Measurements from ENCODE around the gene KLHL41. TPM values are rescaled to one million over a fixed set of nuclear protein-coding genes. Genes with fewer than 3 reads are reported as not detected.

KLHL41 gene
- total and polyA plus RNA-seq, 2 of the 13 experiments (the other 11 are each of a cell fraction or from before 2014, with no cell fraction given) = 0.07 to 0.31 TPM

DNA sequence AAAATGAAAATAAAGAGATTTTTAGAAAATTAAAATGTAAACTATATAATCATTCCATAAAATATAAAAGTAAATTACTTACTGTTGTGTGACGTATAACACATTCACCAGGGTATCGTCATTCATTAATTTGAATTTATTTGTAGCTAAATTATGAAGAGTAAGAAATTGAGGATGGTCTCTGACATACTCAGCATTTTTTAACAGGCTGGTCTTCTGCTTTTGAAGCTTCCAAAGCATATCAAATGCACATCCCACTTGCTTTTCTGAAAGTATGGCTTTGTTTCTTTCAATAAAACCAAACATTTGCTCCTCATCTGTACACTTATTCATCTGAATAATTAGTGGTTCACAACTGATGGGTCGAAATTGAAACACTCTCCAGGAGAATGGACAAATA is 62.1 kb downstream of the KLHL41 start:
- DNase-seq (ENCODE audit: low spot score) (no peak), ATAC-seq (no peak), FAIRE-seq (no peak)
- H3K79me2 ChIP-seq (ENCODE audit: insufficient read depth, low read length) = peaks cover 24% of the 10 kb centered on the region
- H3K4me1 ChIP-seq (ENCODE audit: insufficient read depth, low read length) = peaks cover 21% of the 10 kb centered on the region
- CTCF ChIA-PET (ENCODE audit: low intra/inter-chr PET ratio, low total read pairs) = no interaction called here
- no TSS peak for BruUV-seq (replicated peaks)
- H3K9ac ChIP-seq (ENCODE audit: insufficient read depth, low read depth, low read length) = no peak overlapping the region
- POLR2A ChIA-PET = interaction anchor here (3.5 kb wide), 1 partner anchor 13 kb away, joined by 21 read pairs; the partner anchor contains the start of gene PPIG
- no peak overlapping the region for H2AFZ ChIP-seq (ENCODE audit: low read length)
- no peaks in the 10 kb centered on the region for H4K20me1 ChIP-seq (ENCODE audit: insufficient read depth, low read length)
- peak overlapping the region; percentile 93 for H3K4me2 ChIP-seq (ENCODE audit: low read depth, low read length)
- intact Hi-C loops (cut with micrococcal nuclease; ENCODE audit: unreplicated experiment) (loop anchor here (5.0 kb wide), 2 partner anchors 94 to 111 kb away; partner anchors contain the start of gene BBS5), in situ Hi-C loops (cut with HindIII; ENCODE audit: extremely low pct_ligation_motif_present, low pct_unique_long_range_greater_than_20kb) (no loop called here)
- H3K36me3 ChIP-seq (replicated peaks in 1 of 2; ENCODE audit: control insufficient read depth in 1 of 2, insufficient read depth in 2 of 2, low read length in 2 of 2) = no peaks in the 10 kb centered on the region; a peak in 1 of 5 replicates
- no peaks in the 10 kb centered on the region; a peak in 1 of 5 replicates for H3K27me3 ChIP-seq (ENCODE audit: control insufficient read depth in 1 of 2, insufficient read depth in 2 of 2, low read length in 2 of 2)
- TF ChIP-seq MAZ (IDR thresholded peaks at IDR 0.05; ENCODE audit: borderline replicate concordance, low read depth, low read length) = no peak
- no peak for TF ChIP-seq MAZ (CRISPR knock-in tag; IDR thresholded peaks at IDR 0.05; ENCODE audit: low read depth)
- TF ChIP-seq RBM22 (optimal IDR thresholded peaks at IDR 0.05; ENCODE audit: low read length) = no peak
- TF ChIP-seq KLF13 (CRISPR knock-in tag; IDR thresholded peaks at IDR 0.05) = no peak
- no peak for TF ChIP-seq DR1 (CRISPR knock-in tag; IDR thresholded peaks at IDR 0.05)
- no peak for TF ChIP-seq NCOA2 (CRISPR knock-in tag; IDR thresholded peaks at IDR 0.05)
- TF ChIP-seq GATAD1 (CRISPR knock-in tag; IDR thresholded peaks at IDR 0.05) = no peak
- no peak for TF ChIP-seq ZNF816 (CRISPR knock-in tag; IDR thresholded peaks at IDR 0.05; ENCODE audit: borderline replicate concordance)
- no peak for TF ChIP-seq BRCA1 (CRISPR knock-in tag; IDR thresholded peaks at IDR 0.05)
- TF ChIP-seq CBX1 (IDR thresholded peaks at IDR 0.05; ENCODE audit: low read depth) = no peak
- TF ChIP-seq, protein P1, sequence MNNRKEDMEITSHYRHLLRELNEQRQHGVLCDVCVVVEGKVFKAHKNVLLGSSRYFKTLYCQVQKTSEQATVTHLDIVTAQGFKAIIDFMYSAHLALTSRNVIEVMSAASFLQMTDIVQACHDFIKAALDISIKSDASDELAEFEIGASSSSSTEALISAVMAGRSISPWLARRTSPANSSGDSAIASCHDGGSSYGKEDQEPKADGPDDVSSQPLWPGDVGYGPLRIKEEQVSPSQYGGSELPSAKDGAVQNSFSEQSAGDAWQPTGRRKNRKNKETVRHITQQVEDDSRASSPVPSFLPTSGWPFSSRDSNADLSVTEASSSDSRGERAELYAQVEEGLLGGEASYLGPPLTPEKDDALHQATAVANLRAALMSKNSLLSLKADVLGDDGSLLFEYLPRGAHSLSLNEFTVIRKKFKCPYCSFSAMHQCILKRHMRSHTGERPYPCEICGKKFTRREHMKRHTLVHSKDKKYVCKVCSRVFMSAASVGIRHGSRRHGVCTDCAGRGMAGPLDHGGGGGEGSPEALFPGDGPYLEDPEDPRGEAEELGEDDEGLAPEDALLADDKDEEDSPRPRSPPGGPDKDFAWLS (CRISPR knock-in tag; IDR thresholded peaks at IDR 0.05; ENCODE audit: borderline replicate concordance) = no peak
- no peak for TF ChIP-seq TMF1 (CRISPR knock-in tag; IDR thresholded peaks at IDR 0.05; ENCODE audit: low read depth)
- no peak for TF ChIP-seq SAFB2 (CRISPR knock-in tag; IDR thresholded peaks at IDR 0.05; ENCODE audit: borderline replicate concordance, low read depth)
- H3K27ac ChIP-seq (ENCODE audit: extremely low read length, insufficient read depth, low read length) = no peak overlapping the region
- 95% methylated on average over 3 of the region's 3 CpGs for WGBS (ENCODE audit: low lambda C conversion rate)
- no peaks in the 10 kb centered on the region for H3K9me3 ChIP-seq (ENCODE audit: low read length)
- no peak overlapping the region for H3K4me3 ChIP-seq (replicated peaks in 1 of 3; ENCODE audit: insufficient read depth in 1 of 3, low read depth in 2 of 3, low read length in 3 of 3)

All from HepG2 (cell line).